Stimulated activated CD4-positive, alpha-beta T cell treated with anti-CD3 and anti-CD28 coated beads, Interleukin-4, amount 100 ng/mL, for 24 hours (primary cell): ENCODE measurements around the gene GPC2.
A peak's percentile ranks its signal among the peaks of the same experiment; 100 is the strongest.

Experiments
- DNase-seq: peaks from one replicate; pipeline ENCODE4 v3.0.0-alpha.2; 2020

The GPC2 gene

GRCh38 chr7:100167912-100168323 lies 9.3 kb downstream of the GPC2 start:
- no peak for DNase-seq

GRCh38 chr7:100166970-100167911 lies 9.9 kb downstream of the GPC2 start:
- no peak for DNase-seq

GRCh38 chr7:100166317-100166940 lies 10.8 kb downstream of the GPC2 start:
- DNase-seq, result no peak

- no peak for DNase-seq
These were observed 13.3 kb downstream of the GPC2 start for GRCh38 chr7:100163871-100164270.

- DNase-seq, result no peak
These were observed 14.1 kb downstream of the GPC2 start for GRCh38 chr7:100163006-100163531.

- DNase-seq, result no peak
These were observed 17.1 kb downstream of the GPC2 start for GRCh38 chr7:100160067-100160466.

- DNase-seq, result no peak
These were observed 18.0 kb downstream of the GPC2 start for GRCh38 chr7:100159099-100159623.

- peak; percentile 95 for DNase-seq
These were observed 18.7 kb downstream of the GPC2 start, which contains the start of gene TRAPPC14 for GRCh38 chr7:100158229-100159098. Gene TRAPPC14 (minus strand): TSS chr7:100158723. CDS start chr7:100158499, 224 bp downstream.

- no peak for DNase-seq
These were observed 19.6 kb downstream of the GPC2 start for GRCh38 chr7:100157334-100158228.

GRCh38 chr7:100157069-100157333 lies 20.2 kb downstream of the GPC2 start:
- DNase-seq, result no peak

- no peak for DNase-seq
These were observed 20.7 kb downstream of the GPC2 start for GRCh38 chr7:100156331-100157068.

GRCh38 chr7:100155553-100156317 lies 21.4 kb downstream of the GPC2 start:
- DNase-seq, result no peak

- DNase-seq, result no peak
These were observed 22.3 kb downstream of the GPC2 start for GRCh38 chr7:100154651-100155491.

- no peak for DNase-seq
These were observed 23.3 kb downstream of the GPC2 start for GRCh38 chr7:100153708-100154535.

GRCh38 chr7:100152937-100153666 lies 24.1 kb downstream of the GPC2 start:
- DNase-seq, result no peak

- DNase-seq, result no peak
These were observed 24.8 kb downstream of the GPC2 start for GRCh38 chr7:100152404-100152803.

- DNase-seq, result peak; percentile 99
These were observed 28.4 kb downstream of the GPC2 start, which contains the start of gene LAMTOR4 for GRCh38 chr7:100148559-100149328. Gene LAMTOR4 (plus strand): TSS chr7:100148918. CDS start chr7:100148973, 55 bp downstream.
